Activated naive CD4-positive, alpha-beta T cell treated with anti-CD3 and anti-CD28 coated beads, Interleukin-2, amount 50 U/mL, for 16 hours (primary cell): Measurements from ENCODE around the gene TSC1.

Source experiments
- DNase-seq: peaks from one replicate; pipeline ENCODE4 v3.0.0-alpha.2; 2020

The TSC1 gene

GRCh38 chr9:132857616-132858342, 86.6 kb downstream of the TSC1 start:
- DNase-seq: no peak

- DNase-seq: no peak
Measured at GRCh38 chr9:132857031-132857430, 87.4 kb downstream of the TSC1 start.

DNA sequence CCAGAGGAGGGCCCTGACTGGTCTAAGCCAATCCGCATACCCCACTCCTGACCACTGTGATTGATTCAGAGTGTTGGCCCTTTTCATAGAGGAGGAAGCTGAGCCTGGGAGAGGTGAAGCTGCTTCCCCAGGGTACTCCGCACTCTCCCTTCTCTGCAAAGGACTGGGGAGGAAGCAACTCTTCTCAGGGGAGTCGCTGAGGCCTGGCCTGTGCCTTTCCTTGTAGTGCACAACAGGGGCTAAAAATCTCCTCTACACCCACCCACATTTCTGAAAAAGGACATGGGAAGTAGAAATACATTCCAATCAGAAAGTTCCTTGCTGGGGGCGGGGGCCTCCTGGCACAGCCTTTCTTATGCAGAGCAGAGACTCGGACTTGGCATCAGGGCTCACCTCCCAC, 88.5 kb downstream of the TSC1 start:
- DNase-seq: no peak

GRCh38 chr9:132854832-132855231, 89.6 kb downstream of the TSC1 start:
- DNase-seq: no peak

GRCh38 chr9:132853482-132853881, 90.9 kb downstream of the TSC1 start:
- DNase-seq: no peak

DNA sequence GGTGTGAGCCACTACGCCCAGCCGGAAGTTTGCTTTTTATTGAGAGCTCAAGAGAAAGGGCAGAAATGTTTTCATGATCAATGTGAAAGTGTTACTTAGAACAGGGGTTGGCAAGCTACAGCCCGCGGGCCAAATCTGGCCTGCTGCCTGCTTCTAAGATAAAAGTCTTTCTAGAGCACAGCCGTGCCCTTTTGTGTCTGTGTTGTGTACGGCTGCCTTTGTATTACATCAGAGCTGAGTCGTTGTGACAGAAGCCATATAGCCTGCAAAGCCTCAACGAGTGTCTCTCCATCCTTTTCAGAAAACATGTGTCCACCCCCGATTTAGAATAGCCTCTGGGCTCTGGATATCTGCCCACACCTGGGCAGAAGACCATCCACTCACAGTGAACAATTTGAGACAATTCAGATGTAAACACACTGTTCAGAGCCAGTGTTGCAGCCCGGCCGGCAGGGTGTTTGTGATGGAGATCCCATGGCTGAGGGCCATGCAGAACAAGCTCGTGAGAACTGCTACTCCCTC, 95.2 kb downstream of the TSC1 start:
- no peak for DNase-seq

DNA sequence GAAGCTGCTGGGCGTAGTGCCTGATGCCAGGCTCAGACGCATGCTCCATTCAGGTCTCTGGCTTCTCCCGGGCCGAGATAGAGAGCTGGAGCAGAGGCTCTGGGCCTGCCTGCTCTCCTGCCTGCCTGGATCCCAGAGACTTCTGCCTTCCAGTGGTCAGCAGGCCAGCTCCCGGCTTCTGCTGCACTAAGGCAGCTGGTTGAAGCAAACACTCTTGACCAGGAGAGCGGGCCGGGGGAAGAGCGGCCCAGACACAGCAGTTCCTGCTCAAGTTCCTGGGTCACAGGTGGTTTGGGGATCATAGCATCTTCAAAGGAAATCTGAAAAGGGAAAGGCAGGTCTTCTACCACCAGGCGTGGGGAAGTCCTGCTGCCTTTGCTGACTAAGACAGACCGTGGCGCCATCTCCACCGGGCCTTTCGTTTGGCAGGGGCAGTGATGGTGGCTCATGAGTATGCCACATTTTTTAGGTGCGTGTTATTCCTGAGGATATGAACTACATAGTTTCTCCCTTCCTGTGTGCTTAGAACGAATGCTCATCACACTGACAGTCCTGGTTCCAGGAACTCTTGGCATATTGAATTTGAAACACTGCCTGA, 97.4 kb downstream of the TSC1 start:
- DNase-seq: no peak

- no peak for DNase-seq
Measured at GRCh38 chr9:132846109-132846917, 98.1 kb downstream of the TSC1 start.

- DNase-seq: no peak
Measured at GRCh38 chr9:132842124-132843044, 102.0 kb downstream of the TSC1 start.
